ENCODE data around the gene ZDHHC7. TPM values are rescaled to one million over a fixed set of nuclear protein-coding genes. Genes with fewer than 3 reads are reported as not detected.

The ZDHHC7 gene
- total RNA-seq, 1 experiment from 2014 or later = 39.1 TPM

- H4K8ac ChIP-seq (replicated peaks; ENCODE audit: insufficient read length, low read depth, low read length) = no peak overlapping the region
- H3K79me1 ChIP-seq (ENCODE audit: insufficient read depth, low read depth, low read length, poor library complexity, severe bottlenecking) = no peaks in the 10 kb centered on the region
- no peaks in the 10 kb centered on the region for H3K9me3 ChIP-seq (ENCODE audit: control insufficient read depth, low read depth, low read length)
- H3K56ac ChIP-seq (ENCODE audit: insufficient read length, low read depth, low read length) = no peak overlapping the region
- no peak overlapping the region for H2BK120ac ChIP-seq (ENCODE audit: low read depth, low read length, poor library complexity, severe bottlenecking)
- H3K14ac ChIP-seq (ENCODE audit: insufficient read depth, low read length) = no peak overlapping the region
- no peaks in the 10 kb centered on the region for H3K27me3 ChIP-seq (ENCODE audit: insufficient read depth, low read length)
- no peak overlapping the region for H4K91ac ChIP-seq (ENCODE audit: insufficient read length, low read depth, low read length)
- Mint-ChIP-seq H3K9me3 (no peaks in the 10 kb centered on the region), H3K4me3 (no peak overlapping the region), H3K36me3 (ENCODE audit: insufficient read depth in 1 of 3, low read depth in 3 of 3) (no peaks in the 10 kb centered on the region), H3K4me1 (peaks cover 3 to 7% of the 10 kb centered on the region in 2 experiments; a peak in 2 of 4 replicates), H3K27me3 (ENCODE audit: low read depth) (peaks cover 13% of the 10 kb centered on the region), H3K27ac (no peak overlapping the region)
- H3K9ac ChIP-seq (ENCODE audit: extremely low read depth, insufficient read length, low read length) = no peak overlapping the region
- no peak overlapping the region for H2AK5ac ChIP-seq (ENCODE audit: insufficient read length, low read length)
- no peak for DNase-seq
- H3T11ph ChIP-seq (ENCODE audit: low read length) = no peak overlapping the region
- no peak overlapping the region for H2BK5ac ChIP-seq (ENCODE audit: insufficient read length, low read length)
- no peaks in the 10 kb centered on the region for H3K23me2 ChIP-seq (ENCODE audit: insufficient read length, low read depth, low read length, poor library complexity, severe bottlenecking)
- no peak overlapping the region for H3K18ac ChIP-seq (ENCODE audit: insufficient read length, low read depth, low read length)
- H3K4me1 ChIP-seq (ENCODE audit: insufficient read depth, low read length) = no peaks in the 10 kb centered on the region; the same call in 1 of the 2 replicates
- H2BK20ac ChIP-seq (ENCODE audit: low read depth, low read length, poor library complexity, severe bottlenecking) = no peak overlapping the region
- H3K79me2 ChIP-seq (ENCODE audit: insufficient read depth, low read length) = no peaks in the 10 kb centered on the region
- no peak overlapping the region for H2BK12ac ChIP-seq (ENCODE audit: insufficient read length, low read depth, low read length)
- H3K4me2 ChIP-seq (ENCODE audit: insufficient read depth, insufficient read length, low read length) = no peak overlapping the region
- no CpG with 5 or more reads among the region's 8 CpGs for WGBS (ENCODE audit: extremely low coverage, insufficient read length, low lambda C conversion rate)
- TF ChIP-seq, protein P1, sequence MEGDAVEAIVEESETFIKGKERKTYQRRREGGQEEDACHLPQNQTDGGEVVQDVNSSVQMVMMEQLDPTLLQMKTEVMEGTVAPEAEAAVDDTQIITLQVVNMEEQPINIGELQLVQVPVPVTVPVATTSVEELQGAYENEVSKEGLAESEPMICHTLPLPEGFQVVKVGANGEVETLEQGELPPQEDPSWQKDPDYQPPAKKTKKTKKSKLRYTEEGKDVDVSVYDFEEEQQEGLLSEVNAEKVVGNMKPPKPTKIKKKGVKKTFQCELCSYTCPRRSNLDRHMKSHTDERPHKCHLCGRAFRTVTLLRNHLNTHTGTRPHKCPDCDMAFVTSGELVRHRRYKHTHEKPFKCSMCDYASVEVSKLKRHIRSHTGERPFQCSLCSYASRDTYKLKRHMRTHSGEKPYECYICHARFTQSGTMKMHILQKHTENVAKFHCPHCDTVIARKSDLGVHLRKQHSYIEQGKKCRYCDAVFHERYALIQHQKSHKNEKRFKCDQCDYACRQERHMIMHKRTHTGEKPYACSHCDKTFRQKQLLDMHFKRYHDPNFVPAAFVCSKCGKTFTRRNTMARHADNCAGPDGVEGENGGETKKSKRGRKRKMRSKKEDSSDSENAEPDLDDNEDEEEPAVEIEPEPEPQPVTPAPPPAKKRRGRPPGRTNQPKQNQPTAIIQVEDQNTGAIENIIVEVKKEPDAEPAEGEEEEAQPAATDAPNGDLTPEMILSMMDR (conservative IDR thresholded peaks at IDR 0.05) = no peak
- H3K27ac ChIP-seq (ENCODE audit: insufficient read length, low read depth, low read length) = no peak overlapping the region
- H2BK15ac ChIP-seq (ENCODE audit: low read depth, low read length) = no peak overlapping the region
- no peak overlapping the region for H3K23ac ChIP-seq (ENCODE audit: insufficient read length, low read depth, low read length)
- no peaks in the 10 kb centered on the region for H4K20me1 ChIP-seq (ENCODE audit: control insufficient read depth, insufficient read depth, insufficient read length)
- no peak overlapping the region for H2AFZ ChIP-seq (ENCODE audit: low read length)
- H4K5ac ChIP-seq (ENCODE audit: insufficient read length, low read depth, low read length) = no peak overlapping the region
- H3K4ac ChIP-seq (ENCODE audit: low read depth, low read length) = no peak overlapping the region
Observed at GRCh38 chr16:85046472-85046916, 35.2 kb upstream of the ZDHHC7 start.

Data from H9 (cell line).